ENCODE data around the gene MAN1A2. TPM values are rescaled to one million over a fixed set of nuclear protein-coding genes. Genes with fewer than 3 reads are reported as not detected.

Gene MAN1A2
- total and polyA plus RNA-seq, 9 of the 15 experiments (the other 6 are each of a cell fraction or from before 2014, with no cell fraction given) = 4.2 to 38.4 (median 18.7) TPM

GRCh38 chr1:117366177-117367045 lies 838 bp upstream of the MAN1A2 start (continued):
- TF ChIP-seq ZNF324 (CRISPR knock-in tag; IDR thresholded peaks at IDR 0.05) (no peak), KDM4B (IDR thresholded peaks at IDR 0.05; ENCODE audit: borderline replicate concordance in 2 of 2, low read depth in 1 of 2) (no peak), NR2C1 (IDR thresholded peaks at IDR 0.05) (no peak), NR2C1 (tag; IDR thresholded peaks at IDR 0.05) (no peak), ZNF436 (CRISPR knock-in tag; IDR thresholded peaks at IDR 0.05) (no peak), ZNF124 (CRISPR knock-in tag; IDR thresholded peaks at IDR 0.05) (no peak), SOX6 (IDR thresholded peaks at IDR 0.05) (peak; percentile 41), STAT5B (CRISPR knock-in tag; IDR thresholded peaks at IDR 0.05) (no peak), LCOR (CRISPR knock-in tag; IDR thresholded peaks at IDR 0.05) (no peak), RBM17 (IDR thresholded peaks at IDR 0.05; ENCODE audit: borderline replicate concordance, low read depth, low read length) (no peak), BRD4 (IDR thresholded peaks at IDR 0.05) (peak; percentile 82), ZNF830 (CRISPR knock-in tag; IDR thresholded peaks at IDR 0.05) (no peak), THRAP3 (IDR thresholded peaks at IDR 0.05; ENCODE audit: borderline replicate concordance) (no peak), EP300 (IDR thresholded peaks at IDR 0.05; ENCODE audit: low read length) (no peak), ATF2 (CRISPR knock-in tag; IDR thresholded peaks at IDR 0.05) (no peak), RBM14 (IDR thresholded peaks at IDR 0.05; ENCODE audit: borderline replicate concordance, insufficient read depth, low read depth, low read length) (no peak), NFE2 (IDR thresholded peaks at IDR 0.05; ENCODE audit: low read depth) (no peak), E2F3 (CRISPR knock-in tag; IDR thresholded peaks at IDR 0.05) (no peak), ZBTB2 (IDR thresholded peaks at IDR 0.05) (0 out of 2 replicates have a peak, but pooled peaks have one; percentile 34), RBM39 (optimal IDR thresholded peaks at IDR 0.05; ENCODE audit: low read depth, low read length) (no peak), FOXK1 (CRISPR knock-in tag; IDR thresholded peaks at IDR 0.05; ENCODE audit: borderline replicate concordance) (peak; percentile 29; the same call in 1 of the 2 replicates), MYC (IDR thresholded peaks at IDR 0.05; ENCODE audit: low read depth, low read length) (peak; percentile 60; the same call in 1 of the 2 replicates), MYC (CRISPR knock-in tag; IDR thresholded peaks at IDR 0.05; ENCODE audit: borderline replicate concordance, low read depth) (no peak), TRIM25 (IDR thresholded peaks at IDR 0.05; ENCODE audit: borderline replicate concordance) (no peak)

Data from K562 (cell line).